ENCODE results near the gene NUAK1.

The NUAK1 gene

DNA sequence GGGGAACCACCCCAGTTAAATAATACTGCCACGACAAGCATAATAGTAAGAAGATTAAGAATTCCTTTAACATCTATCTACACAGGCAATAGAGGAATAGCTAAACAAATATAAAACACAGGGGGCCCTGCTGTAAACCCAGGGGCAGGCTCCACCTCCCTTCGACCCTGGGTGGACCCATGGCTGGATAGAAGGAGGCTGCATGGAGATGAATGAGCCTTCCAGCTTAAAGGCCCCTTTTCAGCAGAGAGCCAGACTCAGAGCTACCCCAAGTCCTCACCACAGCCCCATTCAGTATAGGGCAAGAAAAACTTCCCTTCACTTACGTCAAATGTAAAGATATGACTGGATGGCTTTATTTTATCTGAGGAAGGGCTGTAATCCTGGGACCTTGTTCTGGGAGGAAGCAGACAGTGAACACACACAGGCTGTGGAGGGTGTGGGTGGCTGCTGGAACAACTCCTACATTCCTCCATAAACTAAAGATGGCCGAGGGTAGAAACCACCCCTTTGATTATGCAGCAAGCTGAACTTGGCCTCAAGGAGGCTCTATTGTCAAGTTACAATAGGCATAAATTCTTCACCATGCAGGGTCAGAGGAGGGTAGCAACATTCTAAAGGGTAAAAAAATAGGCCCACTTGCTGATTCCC lies 30.4 kb downstream of the NUAK1 start:
- DNase-seq = no peak

DNA sequence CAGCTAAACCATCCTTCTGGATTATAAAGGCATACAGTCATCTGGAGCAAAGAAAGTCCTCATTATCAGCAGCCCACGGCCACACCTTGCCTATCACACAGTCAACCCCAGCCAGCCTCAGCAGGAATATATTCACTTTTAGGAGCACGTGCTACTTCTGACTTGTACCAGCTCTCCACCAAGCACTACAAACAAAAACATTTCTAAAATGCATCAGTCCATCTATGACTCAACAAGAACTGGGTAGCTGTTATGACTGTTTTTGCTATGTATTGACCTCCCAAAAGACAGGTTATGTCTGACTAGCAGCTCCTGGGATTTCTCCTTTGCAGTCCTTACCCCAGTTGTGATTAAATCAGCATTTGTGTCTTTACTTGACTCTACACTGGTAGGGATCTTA lies 31.2 kb downstream of the NUAK1 start:
- no peak for DNase-seq

DNA sequence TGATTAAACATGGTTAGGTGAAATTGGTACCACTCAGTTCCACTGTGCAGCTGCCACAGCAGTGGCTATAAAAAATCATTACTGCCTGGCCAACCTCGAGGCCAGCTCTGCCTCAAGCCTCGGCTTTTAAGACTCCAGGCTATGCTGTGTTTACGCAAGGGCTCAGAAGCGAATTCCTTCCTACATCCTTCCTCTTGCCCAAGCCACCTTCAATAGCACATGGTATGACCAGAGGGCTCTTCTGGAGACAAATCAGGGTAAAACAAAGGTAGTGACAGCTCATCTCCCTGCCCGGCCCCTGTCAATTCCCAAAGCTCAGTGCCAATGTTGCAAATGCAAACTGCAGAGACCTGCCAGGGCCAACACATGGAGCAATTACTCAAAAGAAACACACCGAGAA lies 31.9 kb downstream of the NUAK1 start:
- DNase-seq = no peak

DNA sequence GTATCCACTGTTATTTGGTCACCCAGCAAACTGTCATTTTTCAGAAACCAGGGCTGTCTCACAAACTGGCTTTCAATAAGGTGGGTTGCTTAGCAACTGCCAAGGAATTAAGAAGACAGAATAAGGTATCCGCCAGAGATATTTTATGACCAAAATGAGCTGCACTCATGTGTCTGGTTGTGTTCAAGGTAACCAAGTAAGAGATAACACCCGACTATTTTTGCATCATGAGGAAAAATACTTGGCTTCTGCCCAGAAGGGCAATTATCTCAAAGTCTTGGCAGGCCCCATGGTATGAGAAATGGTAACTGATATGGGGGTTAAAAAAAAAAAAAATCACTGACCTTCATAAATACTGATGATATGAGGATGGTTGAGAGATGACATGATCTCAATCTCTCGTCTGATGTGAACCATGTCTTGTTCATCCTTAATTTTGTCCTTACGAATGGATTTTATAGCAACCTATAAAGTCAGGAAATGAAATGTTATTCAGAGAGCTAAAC lies 32.6 kb downstream of the NUAK1 start:
- no peak for DNase-seq

DNA sequence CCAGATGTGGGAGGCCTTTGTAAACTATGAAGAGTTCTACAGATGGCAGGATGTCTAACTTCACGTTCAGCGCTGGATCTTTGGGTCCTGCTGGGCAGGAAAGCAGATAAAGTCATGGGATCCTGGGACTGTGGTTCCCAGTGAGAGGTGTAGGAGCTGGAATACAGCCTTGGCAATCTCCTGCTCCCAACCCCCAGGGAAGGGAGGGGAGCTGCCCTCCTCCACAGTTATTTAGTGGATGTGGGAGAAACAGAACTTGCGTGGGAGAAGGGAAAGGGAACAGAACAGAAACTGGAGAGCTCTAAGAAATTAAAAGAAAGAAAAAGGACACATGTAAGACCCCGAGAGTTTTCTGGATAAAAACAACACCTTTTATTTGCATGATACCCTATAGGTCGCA lies 37.0 kb downstream of the NUAK1 start:
- DNase-seq = no peak

DNA sequence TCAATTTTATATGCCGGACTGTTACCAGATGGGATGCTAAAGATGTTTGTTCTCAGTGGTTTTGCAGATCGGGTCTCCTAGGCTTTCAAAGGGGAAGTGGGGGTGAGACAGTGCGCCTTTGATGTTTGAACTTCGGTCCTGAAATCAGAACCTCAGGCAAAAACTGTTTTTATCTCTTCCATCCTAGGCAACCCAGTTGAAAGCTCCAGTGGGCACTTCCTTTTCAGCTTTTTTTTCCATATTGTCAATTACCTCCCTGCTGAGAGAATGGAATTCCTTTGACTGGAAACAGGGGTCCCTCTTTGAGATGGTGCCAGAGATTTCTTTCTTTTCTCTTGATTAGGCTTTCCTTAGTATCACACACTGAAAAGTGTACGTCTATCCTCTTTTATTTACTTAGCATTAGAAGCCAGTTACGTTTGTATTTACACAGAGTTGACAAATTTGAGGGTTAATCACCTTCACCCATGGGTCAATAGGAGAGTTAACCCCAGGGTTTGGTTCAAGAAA lies 40.0 kb downstream of the NUAK1 start:
- DNase-seq = no peak

DNA sequence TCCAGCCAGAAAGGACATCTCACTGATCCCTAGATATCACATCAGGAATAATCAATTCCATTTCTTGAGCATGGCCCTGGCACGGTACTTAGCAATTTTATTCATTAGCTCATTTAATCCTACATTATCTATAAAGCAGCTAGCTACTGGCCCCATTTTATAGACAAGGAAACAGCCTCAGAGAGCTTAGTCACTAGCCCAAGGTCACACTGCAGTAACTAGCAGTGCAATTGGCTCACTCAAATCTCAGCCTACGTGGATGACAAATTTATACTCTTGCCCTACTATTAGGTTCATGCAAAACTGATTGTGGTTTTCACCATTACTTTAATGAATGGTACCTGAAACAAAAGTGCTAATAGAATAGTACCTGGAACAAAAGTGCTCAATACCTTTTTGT lies 41.7 kb downstream of the NUAK1 start:
- DNase-seq = no peak

DNA sequence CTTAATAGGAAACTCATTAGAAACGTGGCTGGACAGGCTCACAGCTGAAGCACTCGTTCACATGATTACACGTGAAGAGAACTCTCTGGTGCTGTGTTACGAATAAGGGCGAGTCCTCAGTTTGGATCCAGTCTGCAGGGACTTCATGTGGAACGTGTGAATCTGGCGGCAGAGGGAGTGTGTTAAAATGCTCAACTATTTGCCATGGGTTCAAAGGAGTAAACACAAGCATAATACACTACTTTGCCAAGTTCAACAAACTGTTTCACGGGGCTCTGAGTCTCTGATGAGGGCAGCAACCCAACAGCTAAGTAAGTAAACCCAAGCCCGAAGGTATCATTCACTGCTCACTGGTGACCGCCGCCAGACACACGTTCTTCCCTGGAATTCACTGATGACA lies 42.4 kb downstream of the NUAK1 start:
- DNase-seq = no peak

DNA sequence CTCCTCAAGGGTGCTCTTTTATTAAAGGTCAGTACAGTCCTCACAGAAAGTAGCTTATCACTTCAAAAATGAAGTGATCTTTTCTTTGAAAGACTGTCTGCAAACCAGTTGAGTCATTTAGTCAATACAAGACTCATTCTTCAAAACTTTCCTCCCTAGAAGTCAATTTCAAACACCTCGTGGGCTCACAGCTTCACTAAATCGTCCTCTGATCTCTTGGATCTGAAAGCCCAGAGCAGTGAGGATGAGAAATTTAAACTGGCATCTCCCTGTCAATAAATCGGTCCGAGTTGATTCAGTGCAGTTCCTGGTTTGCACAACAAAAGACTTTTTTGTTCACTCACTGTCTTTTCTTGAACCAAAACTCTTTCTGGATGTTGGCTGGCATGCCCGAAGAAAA lies 44.5 kb downstream of the NUAK1 start:
- no peak for DNase-seq

DNA sequence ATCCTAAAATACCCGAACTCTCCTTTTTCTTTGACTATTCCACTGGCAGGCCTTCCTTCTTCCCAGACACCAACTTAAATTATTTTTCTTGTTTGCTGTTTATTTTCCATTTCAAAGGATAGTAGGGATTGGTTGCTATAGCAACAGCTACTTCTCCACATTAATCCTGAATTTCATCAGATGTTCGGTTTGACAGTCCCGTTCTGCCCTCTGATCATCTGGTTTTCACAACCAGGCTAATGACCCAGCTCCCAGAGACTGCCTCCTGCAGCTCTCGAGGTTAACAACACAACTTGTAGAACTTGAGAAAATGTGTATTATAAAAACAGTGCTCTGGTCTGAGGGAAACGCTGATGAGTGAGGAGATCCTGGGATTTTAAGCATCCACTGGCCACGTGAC lies 45.5 kb downstream of the NUAK1 start:
- DNase-seq = no peak

DNA sequence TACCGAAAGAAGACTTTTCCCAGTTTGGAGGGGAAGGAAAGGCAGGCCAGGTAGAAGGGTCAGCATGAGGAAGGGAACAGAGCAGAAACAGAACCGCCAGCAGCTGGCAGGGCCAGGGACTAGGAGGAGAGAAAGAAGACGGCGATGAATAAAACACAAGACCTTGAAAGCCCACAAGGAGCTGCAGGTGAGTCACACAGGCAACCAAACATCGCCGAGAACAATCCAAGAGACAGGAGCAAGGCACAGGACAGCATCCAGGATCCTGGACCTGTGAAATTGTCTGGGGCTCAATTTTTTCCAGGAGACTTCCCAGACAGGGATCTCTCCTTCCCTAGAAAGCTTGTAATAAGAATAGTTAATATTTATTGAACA lies 47.3 kb downstream of the NUAK1 start:
- DNase-seq = no peak

DNA sequence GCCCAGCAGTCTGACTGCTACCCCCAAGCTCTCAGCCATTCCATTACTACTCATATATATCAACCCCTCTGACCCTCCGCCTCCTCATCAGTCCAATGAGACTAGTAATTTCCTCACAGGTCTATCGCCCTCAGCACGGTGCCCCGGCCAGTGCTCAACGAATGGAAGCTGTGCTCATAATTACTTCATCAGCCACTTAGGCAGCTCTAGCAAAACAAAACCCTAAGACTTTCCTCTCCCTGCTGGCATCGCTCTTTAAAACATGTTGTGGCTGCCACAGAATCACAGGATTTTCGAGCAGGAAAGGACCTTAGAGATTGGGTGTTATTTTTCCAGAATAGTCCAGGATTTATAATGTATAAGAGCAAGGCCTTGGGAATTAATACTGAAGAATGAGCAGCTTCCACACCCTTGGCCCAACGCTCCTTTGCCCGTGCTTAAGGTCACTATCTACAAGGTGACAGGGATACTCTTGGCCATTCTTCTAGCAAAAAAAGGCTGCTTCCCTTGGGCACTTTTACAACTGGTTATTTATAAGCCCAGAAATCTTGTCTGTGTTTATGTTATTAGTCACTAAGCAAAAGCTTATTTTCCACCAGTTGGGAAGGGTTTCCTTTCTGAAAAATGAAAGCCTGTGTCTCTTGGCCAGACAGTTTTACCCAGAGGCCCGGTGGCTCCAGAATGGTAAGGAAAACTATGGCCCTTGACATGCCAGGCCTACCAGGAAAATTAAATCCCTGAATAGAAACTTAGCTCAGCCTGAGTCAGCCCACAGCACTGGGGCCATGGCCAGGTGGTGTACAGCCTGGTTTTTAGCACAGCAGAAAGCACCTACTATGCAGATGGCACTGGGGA lies 47.9 kb downstream of the NUAK1 start:
- no peak for DNase-seq

DNA sequence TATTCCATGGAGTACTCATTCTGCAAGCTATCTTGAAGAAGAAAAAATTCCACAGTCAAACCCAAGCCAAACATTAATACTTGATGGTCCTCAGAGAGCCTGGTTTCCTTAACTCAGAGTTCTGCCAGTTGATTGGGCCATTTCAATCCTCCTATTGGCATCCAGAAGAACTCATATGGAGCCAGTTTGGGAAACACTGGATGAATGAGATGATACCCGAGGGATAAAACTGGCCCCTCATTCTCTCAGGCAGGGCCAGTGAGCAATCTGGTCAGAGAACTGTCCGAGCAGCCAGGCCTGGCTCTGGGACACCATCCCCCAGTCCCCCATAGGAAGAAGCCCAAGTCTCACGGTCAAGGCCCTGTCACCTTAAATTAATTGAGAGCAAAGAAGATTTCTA lies 48.8 kb downstream of the NUAK1 start:
- no peak for DNase-seq

DNA sequence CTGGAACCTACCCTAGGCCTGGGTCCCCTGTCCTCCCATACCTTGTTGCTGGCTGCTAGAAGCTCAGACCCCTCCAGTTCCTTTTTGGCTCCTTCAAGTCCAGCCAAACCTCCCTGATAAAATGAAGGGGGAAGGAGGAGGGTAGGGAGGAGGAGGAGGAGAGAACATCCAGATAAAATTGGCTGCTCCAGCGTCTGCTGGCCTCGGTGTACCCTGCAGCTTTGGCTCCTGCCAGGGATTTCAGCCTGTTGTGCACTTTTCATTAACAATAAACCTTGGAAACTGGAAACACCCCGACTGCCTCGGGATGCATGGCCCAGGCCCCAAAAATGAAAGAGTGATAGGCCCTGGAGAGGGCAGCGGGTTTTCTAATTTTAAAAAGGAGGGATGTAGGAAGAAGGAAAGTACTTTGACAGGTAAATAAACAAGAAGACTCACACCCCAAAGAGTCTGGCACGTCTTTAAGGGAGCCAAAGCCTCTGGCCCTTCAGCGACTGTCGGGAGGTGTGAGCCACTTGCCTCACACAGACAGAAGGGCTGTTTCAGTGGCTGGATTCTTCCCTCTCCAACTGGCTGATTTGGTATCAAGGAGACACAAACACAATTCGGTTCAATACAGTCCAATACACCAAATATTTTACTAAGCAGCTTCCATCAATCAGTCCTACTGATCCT lies 49.8 kb downstream of the NUAK1 start:
- no peak for DNase-seq

DNA sequence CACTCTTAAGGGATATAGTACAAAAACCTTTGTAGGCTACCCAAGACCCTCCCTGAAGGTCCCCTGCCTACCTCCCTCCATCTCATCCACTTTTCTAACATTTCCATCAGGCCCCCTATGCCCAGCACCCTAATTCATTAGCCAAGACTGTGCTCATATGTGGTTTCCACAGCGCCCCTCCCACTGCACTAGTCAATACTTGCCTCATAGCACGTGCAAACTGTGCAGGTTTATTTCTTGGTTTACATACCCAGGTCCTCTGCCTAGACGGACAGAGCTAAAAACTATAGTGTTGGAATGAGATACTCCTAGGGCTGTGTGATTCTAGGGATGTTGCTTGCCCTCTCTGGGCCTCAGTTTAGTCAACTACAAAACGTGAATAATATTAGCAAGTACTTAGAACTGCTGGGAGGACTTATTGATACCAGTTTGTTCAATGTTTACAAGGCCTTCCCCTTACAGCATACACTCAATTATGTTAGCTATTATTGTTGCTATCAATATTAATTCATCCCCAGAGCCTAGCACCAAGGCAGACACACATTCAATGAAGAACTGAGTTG lies 50.4 kb downstream of the NUAK1 start:
- no peak for DNase-seq

DNA sequence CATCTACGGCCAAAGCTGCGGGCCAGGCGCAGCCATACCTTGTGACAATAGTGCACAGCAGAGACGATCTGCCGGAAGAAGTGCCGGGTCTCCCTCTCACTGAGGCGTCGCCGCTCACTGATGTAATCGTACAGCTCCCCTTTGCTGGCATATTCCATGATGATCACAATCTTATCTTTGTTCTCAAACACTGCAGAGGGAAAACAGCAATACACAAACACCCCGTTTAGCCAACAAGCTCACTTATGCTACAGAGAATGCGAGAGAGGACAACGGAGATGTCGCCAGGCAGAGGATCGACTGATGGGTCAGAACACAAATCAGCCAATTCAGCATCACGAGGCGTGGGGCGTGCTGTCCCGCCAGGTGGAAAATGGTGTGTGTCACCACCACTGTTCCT lies 52.1 kb downstream of the NUAK1 start:
- DNase-seq = no peak

DNA sequence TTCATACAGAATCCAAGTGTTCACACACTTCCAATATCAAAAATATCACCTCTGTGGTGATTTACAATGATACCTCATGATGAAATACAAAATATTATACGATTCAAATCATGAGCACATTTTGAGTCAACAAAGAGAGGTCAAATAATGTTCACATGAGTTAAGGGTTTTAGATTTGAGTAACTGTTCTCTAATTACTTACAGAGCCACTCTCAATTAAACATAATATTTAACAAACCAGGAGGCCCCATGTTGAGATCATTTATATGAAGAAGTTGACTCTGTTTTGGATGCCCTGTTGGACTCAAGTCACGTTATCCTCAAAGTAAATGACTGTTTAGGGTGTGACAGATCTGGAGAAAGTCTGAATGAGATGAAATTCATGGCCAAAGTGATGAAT lies 53.5 kb downstream of the NUAK1 start:
- no peak for DNase-seq

DNA sequence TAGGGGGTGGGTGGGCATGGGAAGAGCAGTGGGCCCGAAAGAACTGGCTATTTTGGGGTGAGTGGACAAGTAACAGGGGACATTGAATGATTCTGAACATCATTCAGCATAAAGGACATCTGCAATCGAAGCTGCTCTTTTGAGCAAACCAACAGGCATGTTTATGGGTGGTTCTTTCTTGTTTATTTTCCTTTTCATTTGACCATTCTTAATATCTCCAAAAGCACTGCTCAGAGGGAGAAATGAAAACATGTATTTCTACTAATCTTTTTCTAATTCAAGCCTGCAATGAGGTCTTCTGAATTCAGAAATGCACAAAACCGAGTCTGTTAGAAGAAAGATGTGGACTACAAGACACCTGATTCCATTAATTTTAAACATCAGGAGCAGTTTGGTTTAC lies 54.0 kb downstream of the NUAK1 start:
- no peak for DNase-seq

DNA sequence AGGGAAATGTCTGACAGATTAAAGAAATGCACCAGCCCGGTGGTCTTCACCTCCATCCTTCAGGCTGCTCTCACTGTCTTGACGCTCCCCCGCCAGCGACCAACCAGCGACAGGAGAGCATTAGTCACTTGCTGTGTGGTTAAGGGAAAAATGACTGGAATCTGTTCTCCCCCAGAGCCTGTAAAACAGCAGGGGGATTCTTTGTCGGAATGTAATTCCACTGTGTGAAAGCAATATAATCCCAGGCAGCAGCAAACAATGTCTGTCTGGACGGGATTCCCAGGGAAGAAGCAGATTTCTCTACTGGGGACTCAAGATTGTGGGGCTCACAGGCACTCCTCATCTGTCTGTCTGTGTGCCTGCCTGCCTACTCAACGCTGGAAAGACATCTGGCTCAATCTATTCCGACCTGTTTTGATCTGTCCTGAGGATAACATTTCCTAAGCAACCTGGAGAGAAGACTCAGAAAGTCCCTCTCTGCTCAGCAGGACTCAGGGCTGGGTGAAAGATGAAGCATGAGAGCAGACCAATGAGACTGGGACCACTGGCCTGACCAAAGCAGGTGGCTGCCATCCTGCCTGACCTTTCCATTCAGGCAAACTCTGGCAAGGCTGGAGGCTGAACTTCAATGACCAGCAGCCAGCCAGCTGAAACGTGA lies 54.6 kb downstream of the NUAK1 start:
- DNase-seq = no peak

DNA sequence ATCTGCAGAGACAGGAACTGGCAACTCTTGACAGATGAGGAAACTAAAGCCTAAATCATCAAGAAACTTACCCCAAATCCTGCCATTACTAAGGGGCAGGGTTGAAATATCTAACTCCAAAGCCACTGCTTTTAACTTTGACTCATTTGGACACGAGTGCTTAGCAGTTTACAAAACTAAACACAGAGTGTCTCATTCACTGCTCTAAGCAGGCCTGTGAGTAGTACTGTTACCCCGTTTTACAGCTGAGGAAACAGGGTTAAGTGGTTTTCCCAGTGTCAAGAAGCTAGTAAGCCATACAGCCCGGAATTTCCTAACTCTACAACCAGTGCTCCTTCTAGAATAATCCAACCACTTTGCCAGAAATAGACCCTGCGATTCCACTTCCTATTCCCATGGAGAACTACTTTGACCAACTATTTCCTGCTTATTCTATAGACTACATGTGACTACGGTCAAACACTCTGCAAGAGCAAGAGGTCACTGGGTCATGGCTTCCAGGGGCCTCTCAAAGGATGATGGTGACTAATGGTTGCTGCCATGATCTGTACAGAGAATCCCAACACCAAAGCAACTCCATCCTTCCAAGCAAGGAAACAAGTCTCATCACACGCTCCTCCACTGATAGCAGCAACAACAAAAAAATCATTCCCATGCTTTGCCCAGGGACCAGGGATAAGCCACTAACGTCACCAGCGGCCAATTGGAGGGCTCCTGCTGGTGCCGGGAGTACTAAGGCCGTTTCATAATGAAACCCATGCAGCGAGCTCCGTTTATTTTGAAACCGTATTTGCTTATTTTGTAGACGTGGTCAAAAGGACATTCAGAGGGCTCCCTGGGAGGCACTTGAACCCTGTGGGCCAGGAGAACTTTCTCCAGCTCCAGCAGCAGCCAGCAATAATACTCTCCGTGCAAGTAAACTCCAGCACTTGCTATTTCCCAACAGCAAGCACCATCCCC lies 56.3 kb downstream of the NUAK1 start:
- no peak for DNase-seq

DNA sequence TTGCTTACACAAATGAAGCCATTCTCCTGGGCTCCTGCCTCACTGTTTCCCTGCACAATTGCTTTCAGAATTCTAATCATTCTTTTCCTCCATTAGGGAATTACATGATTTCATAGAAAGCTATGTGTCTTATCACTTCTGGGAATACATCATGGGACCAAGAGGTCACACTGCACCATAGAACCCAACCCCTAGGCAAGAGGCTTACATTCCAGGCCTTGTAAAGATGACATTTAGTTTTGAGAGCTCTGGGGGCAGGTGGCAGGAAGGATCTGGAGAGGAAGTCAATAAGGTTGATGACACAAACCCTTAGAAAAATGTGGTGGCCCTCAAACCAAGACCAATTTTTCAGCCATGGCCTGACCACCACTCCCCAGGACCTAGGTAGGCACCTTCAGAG lies 57.1 kb downstream of the NUAK1 start:
- no peak for DNase-seq

DNA sequence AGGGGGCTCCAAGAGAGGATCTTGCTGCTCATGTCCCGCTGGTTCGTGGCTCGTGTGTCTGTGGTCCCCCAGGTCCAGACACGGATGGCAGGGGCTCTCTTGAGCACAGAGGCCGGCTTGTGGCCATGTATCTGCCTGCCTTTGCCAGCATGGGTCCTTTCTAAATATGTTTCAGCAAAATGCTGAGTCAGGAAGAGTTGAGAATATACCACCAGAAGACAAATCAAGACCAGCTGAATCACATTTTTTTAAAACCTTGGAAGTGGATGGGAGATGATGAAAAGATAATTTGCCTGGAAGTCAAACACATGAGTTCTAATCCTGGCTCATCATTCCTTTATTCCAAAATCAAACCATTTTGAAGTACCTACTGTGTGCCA lies 58.0 kb downstream of the NUAK1 start:
- no peak for DNase-seq
